Measurements from ENCODE around the gene MZF1.

The MZF1 gene

DNA sequence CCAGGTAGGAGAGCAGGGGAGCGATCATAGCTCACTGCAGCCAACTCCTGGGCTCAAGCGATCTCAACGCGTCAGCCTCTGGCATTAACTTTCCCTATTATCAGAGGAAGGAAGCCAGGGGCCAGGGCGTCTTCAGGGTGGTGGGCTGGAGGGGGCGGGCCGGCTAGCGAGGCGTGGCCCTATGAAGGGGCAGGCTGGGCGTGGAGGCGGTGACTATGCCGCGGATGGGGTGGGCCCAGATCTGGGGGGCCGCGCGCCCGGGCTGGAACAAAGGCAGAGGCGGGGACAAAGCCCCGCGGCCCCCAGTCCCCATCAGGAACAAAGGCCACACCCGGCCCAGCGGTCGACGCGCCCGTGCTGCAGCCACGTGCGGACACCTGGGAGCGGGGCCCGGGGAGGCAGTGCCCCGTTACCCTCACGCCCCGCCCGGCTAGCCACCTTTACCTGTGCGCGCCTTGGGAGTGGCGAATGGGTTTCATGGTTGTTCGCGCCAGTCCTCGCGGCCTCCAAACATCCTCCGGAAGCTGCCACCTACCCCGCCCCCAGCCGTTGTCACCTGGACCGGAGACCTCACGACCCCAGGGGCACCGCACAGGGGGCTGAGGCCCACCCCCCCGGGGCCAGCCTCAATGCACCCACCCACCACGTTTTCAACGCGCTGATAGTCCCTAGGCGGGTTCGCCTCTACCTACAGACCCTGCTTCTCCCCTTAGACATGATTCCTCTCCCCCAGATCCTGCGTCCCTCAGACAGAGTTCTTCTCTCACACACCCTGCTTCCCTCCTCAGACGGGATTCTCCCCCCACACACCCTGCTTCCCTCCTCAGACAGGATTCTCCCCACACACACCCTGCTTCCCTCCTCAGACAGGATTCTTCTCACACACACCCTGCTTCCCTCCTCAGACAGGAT lies 34.6 kb downstream of the MZF1 start:
- Histone ChIP-seq H3K27ac (no peak overlapping the region), H3K4me3 (ENCODE audit: low read depth, low read length) (peak overlapping the region; percentile 43), H3K36me3 (replicated peaks) (no peaks in the 10 kb centered on the region), H3K27me3 (replicated peaks) (peaks cover 7% of the 10 kb centered on the region)
- in situ Hi-C loops (cut with HindIII; ENCODE audit: low pct_ligation_motif_present, low sequenced_read_pairs) = no loop called here
- DNase-seq = no peak
- no peak for TF ChIP-seq CTCF (IDR thresholded peaks at IDR 0.05; ENCODE audit: low read depth, low read length, missing control alignments)

GRCh38 chr19:58536852-58537798 lies 36.0 kb downstream of the MZF1 start:
- Histone ChIP-seq H3K27me3 (replicated peaks) (peaks cover 7% of the 10 kb centered on the region), H3K4me3 (ENCODE audit: low read depth, low read length) (no peak overlapping the region), H3K27ac (no peak overlapping the region), H3K36me3 (replicated peaks) (no peaks in the 10 kb centered on the region)
- no peak for TF ChIP-seq CTCF (IDR thresholded peaks at IDR 0.05; ENCODE audit: low read depth, low read length, missing control alignments)
- in situ Hi-C loops (cut with HindIII; ENCODE audit: low pct_ligation_motif_present, low sequenced_read_pairs) = no loop called here
- no peak for DNase-seq

DNA sequence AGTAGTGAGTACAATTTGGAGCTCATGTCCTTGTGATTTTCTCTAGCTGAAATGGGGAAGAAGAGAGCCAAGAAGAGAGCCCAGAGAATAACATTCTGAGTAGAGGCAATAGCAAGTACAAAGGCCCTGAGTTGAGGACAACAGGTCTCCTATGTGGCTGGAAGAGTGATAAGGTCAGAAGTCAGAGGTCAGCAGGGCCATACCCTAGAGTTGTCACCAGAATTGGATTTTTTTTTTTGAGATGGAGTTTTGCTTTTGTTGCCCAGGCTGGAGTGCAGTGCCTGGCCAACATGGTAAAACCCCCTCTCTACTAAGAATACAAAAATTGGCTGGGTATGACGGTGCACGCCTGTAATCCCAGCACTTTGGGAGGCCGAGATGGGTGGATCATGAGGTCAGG lies 37.3 kb downstream of the MZF1 start:
- TF ChIP-seq CTCF (IDR thresholded peaks at IDR 0.05; ENCODE audit: low read depth, low read length, missing control alignments) = no peak
- H3K27ac ChIP-seq = no peak overlapping the region
- H3K36me3 ChIP-seq (replicated peaks) = no peaks in the 10 kb centered on the region
- peaks cover 11% of the 10 kb centered on the region for H3K27me3 ChIP-seq (replicated peaks)
- no peak for DNase-seq
- H3K4me3 ChIP-seq (ENCODE audit: low read depth, low read length) = no peak overlapping the region
- in situ Hi-C loops (cut with HindIII; ENCODE audit: low pct_ligation_motif_present, low sequenced_read_pairs) = no loop called here

- Histone ChIP-seq H3K27ac (no peak overlapping the region), H3K27me3 (replicated peaks) (peaks cover 5% of the 10 kb centered on the region), H3K36me3 (replicated peaks) (no peaks in the 10 kb centered on the region), H3K4me3 (ENCODE audit: low read depth, low read length) (no peak overlapping the region)
- no peak for TF ChIP-seq CTCF (IDR thresholded peaks at IDR 0.05; ENCODE audit: low read depth, low read length, missing control alignments)
- no peak for DNase-seq
- in situ Hi-C loops (cut with HindIII; ENCODE audit: low pct_ligation_motif_present, low sequenced_read_pairs) = no loop called here
Observed at GRCh38 chr19:58531034-58531840, 41.9 kb downstream of the MZF1 start.

DNA sequence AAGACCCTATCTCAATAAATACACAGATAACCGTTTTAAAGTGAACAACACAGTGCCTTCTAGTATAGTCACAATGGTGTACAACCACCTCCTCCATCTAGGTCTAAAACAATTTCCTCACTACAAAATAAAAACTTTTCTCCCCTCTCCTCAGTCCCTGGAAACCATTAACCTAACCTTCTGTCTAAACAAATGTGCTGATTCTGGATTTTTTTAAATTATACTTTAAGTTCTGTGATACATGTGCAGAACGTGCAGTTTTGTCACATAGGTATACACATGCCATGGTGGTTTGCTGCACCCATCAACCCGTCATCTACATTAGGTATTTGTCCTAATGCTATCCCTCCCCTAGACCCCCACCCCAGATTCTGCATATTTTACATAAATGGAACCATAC lies 43.7 kb downstream of the MZF1 start:
- no peak for TF ChIP-seq CTCF (IDR thresholded peaks at IDR 0.05; ENCODE audit: low read depth, low read length, missing control alignments)
- in situ Hi-C loops (cut with HindIII; ENCODE audit: low pct_ligation_motif_present, low sequenced_read_pairs) = no loop called here
- no peak for DNase-seq
- Histone ChIP-seq H3K4me3 (ENCODE audit: low read depth, low read length) (no peak overlapping the region), H3K36me3 (replicated peaks) (no peaks in the 10 kb centered on the region), H3K27me3 (replicated peaks) (peaks cover 5% of the 10 kb centered on the region), H3K27ac (no peak overlapping the region)
